A549 (cell line): ENCODE results near the gene EBLN2. TPM values are rescaled to one million over a fixed set of nuclear protein-coding genes. Genes with fewer than 3 reads are reported as not detected.

Source experiments
- ATAC-seq, 2 experiments: fragments of 200-7000 bp in 1 of 2; fragments of >200 bp in 1 of 2; cut with Nextera tagmentation in 1 of 2; cut with Tn5 transposase in 1 of 2; 3 replicates each; pipeline versions ENCODE4 v1.8.0 to v1.9.1; 2018 to 2020; ENCODE audit warnings: mild to moderate bottlenecking in 1 of 2, moderate library complexity in 1 of 2
- CTCF ChIA-PET: fragments of 300-600 bp; sonication (Branson Sonifier 250); formaldehyde crosslinking; extraction: SDS; loops from one replicate; lab custom pipeline; 2021; ENCODE audit warnings: antibody characterized with exemption, inconsistent platforms; lab: Yijun Ruan, JAX
- POLR2A ChIA-PET: fragments of 350-600 bp; formaldehyde crosslinking; extraction: SDS; loops from one replicate; lab custom pipeline; 2021; ENCODE audit warnings: antibody characterized with exemption, inconsistent platforms; lab: Yijun Ruan, JAX
- DNase-seq, 2 experiments: peaks; one replicate each; pipeline versions ENCODE4 v3.0.0 to v3.0.0-alpha.2; 2011 to 2016; ENCODE audit warnings: low read depth in 1 of 2, low spot score in 1 of 2
- FAIRE-seq: peaks from 2 replicates; lab custom pipeline; 2011; peaks lifted over from hg19 to GRCh38; lab: Jason Lieb, UNC
- H3K27ac ChIP-seq, 2 experiments: fragments of >200 bp; sonication (Bioruptor Twin); formaldehyde crosslinking; 3 replicates each; pipeline ENCODE4 v1.5.1; 2016 to 2017
- H3K4me1 ChIP-seq: fragments of >200 bp; sonication (Bioruptor Twin); formaldehyde crosslinking; 3 replicates; pipeline ENCODE4 v1.6.1; 2016
- H3K4me2 ChIP-seq: fragments of >200 bp; sonication (Bioruptor Twin); formaldehyde crosslinking; 3 replicates; pipeline ENCODE4 v1.6.1; 2016
- H3K4me3 ChIP-seq: fragments of >200 bp; sonication (Bioruptor Twin); formaldehyde crosslinking; 3 replicates; pipeline ENCODE4 v1.5.1; 2016
- H3K9me3 ChIP-seq: fragments of >200 bp; sonication (Bioruptor Twin); formaldehyde crosslinking; 3 replicates; pipeline ENCODE4 v1.6.1; 2016
- CEBPB ChIP-seq, 2 experiments: fragments of >200 bp in 1 of 2; sonication (Bioruptor Twin) in 1 of 2; formaldehyde crosslinking in 1 of 2; IDR thresholded peaks; 2 replicates each; pipeline ENCODE4 v1.6.1; 2012 to 2016
- CTCF ChIP-seq: fragments of >200 bp; sonication (Bioruptor Twin); formaldehyde crosslinking; IDR thresholded peaks from 3 replicates; pipeline ENCODE4 v1.5.1; 2016
- E2F6 ChIP-seq: IDR thresholded peaks from 2 replicates; pipeline ENCODE4 v1.6.1; 2012; ENCODE audit warnings: low read depth, borderline replicate concordance
- EHF ChIP-seq: fragments of 250-450 bp; sonication (Bioruptor Pico); IDR thresholded peaks from 2 replicates; pipeline ENCODE4 v1.5.0; 2020; ENCODE audit warnings: mild to moderate bottlenecking
- EP300 ChIP-seq, 2 experiments: fragments of >200 bp; sonication (Bioruptor Twin); formaldehyde crosslinking; IDR thresholded peaks; 2 replicates in 1 of 2; 3 replicates in 1 of 2; pipeline ENCODE4 v1.6.1; 2016 to 2017
- FOSB ChIP-seq: fragments of 250-450 bp; sonication (Bioruptor Pico); IDR thresholded peaks from 2 replicates; pipeline ENCODE4 v1.5.0; 2020; ENCODE audit warnings: mild to moderate bottlenecking, moderate library complexity
- FOSL2 ChIP-seq, 2 experiments: fragments of 450-650 bp in 1 of 2; fragments of >200 bp in 1 of 2; sonication (Bioruptor Twin) in 1 of 2; formaldehyde crosslinking; IDR thresholded peaks; 2 replicates each; pipeline versions ENCODE4 v1.5.0 to v1.6.1; 2016 to 2020; ENCODE audit warnings: mild to moderate bottlenecking in 1 of 2, moderate library complexity in 1 of 2
- HDAC2 ChIP-seq: fragments of 200-600 bp; sonication (generic); IDR thresholded peaks from 2 replicates; pipeline ENCODE4 v1.6.1; 2016
- MAFK ChIP-seq: fragments of 450-650 bp; IDR thresholded peaks from 2 replicates; pipeline ENCODE4 v1.6.1; 2014; ENCODE audit not compliant: partially characterized antibody
- MYC ChIP-seq: IDR thresholded peaks from 2 replicates; pipeline ENCODE4 v1.6.1; 2012; ENCODE audit warnings: mild to moderate bottlenecking, inconsistent platforms, low read length, improper control_type of control experiment, borderline replicate concordance
- NFE2L2 ChIP-seq: fragments of 150-350 bp; conservative IDR thresholded peaks from 2 replicates; pipeline ENCODE4 v1.6.1; 2014; ENCODE audit warnings: low read length
- PBX3 ChIP-seq: IDR thresholded peaks from 2 replicates; pipeline ENCODE4 v1.6.1; 2012
- RAD21 ChIP-seq, 2 experiments: fragments of >200 bp in 1 of 2; sonication (Bioruptor Twin) in 1 of 2; formaldehyde crosslinking in 1 of 2; IDR thresholded peaks in 1 of 2; conservative IDR thresholded peaks in 1 of 2; 2 replicates in 1 of 2; 3 replicates in 1 of 2; pipeline ENCODE4 v1.6.1; 2012 to 2018; ENCODE audit warnings: inconsistent platforms in 1 of 2
- RARB ChIP-seq: fragments of 250-450 bp; sonication (Bioruptor Pico); IDR thresholded peaks from 2 replicates; pipeline ENCODE4 v1.8.0; 2021; ENCODE audit warnings: mild to moderate bottlenecking, moderate library complexity
- RCOR1 ChIP-seq: fragments of 150-350 bp; IDR thresholded peaks from 2 replicates; pipeline ENCODE4 v1.6.1; 2014; ENCODE audit warnings: antibody characterized with exemption, low read length, low read depth
- RNF2 ChIP-seq: fragments of 200-600 bp; sonication (generic); IDR thresholded peaks from 2 replicates; pipeline ENCODE4 v1.6.1; 2016; ENCODE audit warnings: low read depth, mild to moderate bottlenecking, antibody characterized with exemption, moderate library complexity, borderline replicate concordance
- SMC3 ChIP-seq: fragments of >200 bp; sonication (Bioruptor Twin); formaldehyde crosslinking; IDR thresholded peaks from 3 replicates; pipeline ENCODE4 v1.6.1; 2018; ENCODE audit warnings: inconsistent platforms
- SREBF2 ChIP-seq: fragments of 450-650 bp; IDR thresholded peaks from 2 replicates; pipeline ENCODE4 v1.6.1; 2014; ENCODE audit warnings: mild to moderate bottlenecking, moderate library complexity
- TP53 ChIP-seq: fragments of 250-450 bp; sonication (Bioruptor Pico); IDR thresholded peaks from 2 replicates; pipeline ENCODE4 v1.5.0; 2021; ENCODE audit warnings: mild to moderate bottlenecking, moderate library complexity
- WGBS: methylation state at CpG from one replicate; pipeline ENCODE4 v1.1.6; 2017; ENCODE audit errors: missing lambda C conversion rate; 5-methylcytosine and 5-hydroxymethylcytosine counted together
- polyA plus RNA-seq, 4 experiments: library from polyadenylated mRNA; depleted of rRNA in 3 of 4; stranded (reverse); fragments of >200 nt; fragmentation: RNase III in 1 of 4; extraction: RNeasy Plus Mini Kit Qiagen cat#74134 plus additional on column Dnase treatment in 1 of 4; gene quantifications; 2 replicates in 3 of 4; 3 replicates in 1 of 4; pipeline ENCODE4 v1.2.3, GENCODE V29; 2011 to 2017
- TF ChIP-seq, protein P1 (sequence below): fragments of 250-450 bp; sonication (Bioruptor Pico); IDR thresholded peaks from 2 replicates; pipeline ENCODE4 v1.5.0; 2021; ENCODE audit warnings: mild to moderate bottlenecking, moderate library complexity, borderline replicate concordance
- TF ChIP-seq, protein P2 (sequence below): fragments of 450-650 bp; IDR thresholded peaks from 2 replicates; pipeline ENCODE4 v1.6.1; 2014; ENCODE audit warnings: antibody characterized with exemption
- TF ChIP-seq, protein P3 (sequence below): fragments of 200-600 bp; sonication (generic); IDR thresholded peaks from 2 replicates; pipeline ENCODE4 v1.6.1; 2016; ENCODE audit warnings: antibody characterized with exemption, mild to moderate bottlenecking, moderate library complexity

EBLN2 gene
- polyA plus RNA-seq, 2 of the 4 experiments (the other 2 are of a cell fraction) = 1.4 to 4.1 TPM

DNA sequence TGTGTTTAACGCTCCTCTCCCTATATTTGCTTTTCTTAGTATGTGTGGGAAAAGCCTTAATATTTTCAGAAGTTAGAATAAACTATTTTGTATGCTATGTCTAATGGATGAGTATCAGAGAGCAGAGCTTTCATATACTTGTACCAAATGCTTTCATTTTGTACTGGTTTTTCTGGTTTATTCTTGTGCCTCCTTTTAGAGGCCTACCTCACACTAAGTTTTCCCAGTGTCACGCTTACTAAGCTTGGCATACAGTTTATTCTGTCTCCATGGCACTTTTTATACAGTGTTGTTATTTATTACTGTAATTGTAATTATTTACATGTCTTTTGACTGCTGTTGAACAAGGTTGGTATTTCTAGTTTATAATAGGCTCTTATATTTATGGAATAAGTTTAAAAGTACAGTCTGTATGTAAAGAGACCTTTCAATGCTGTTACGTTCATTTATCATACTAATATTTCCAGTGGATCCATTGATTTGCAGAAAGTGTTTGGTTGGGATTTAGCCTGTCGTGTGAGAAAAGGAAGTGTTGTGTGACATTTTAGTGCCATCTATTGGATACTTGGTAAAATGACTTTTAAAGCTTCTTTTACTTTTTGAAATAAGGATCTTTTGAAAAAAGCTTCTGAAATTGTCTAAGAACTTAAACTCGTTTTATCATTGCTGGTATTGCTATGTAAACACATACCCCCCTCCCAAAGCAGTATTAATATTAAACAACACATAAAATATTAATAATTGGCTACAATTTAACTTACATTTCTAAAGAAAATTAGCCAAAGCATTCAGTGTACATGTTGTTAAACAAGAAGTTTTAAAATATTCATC is 5.2 kb upstream of the EBLN2 start:
- ChIA-PET POLR2A (interaction anchor here (2.9 kb wide), 1 partner anchor 59 kb away, joined by 14 read pairs; the partner anchor contains the start of gene PPP4R2), CTCF (interaction anchor here (0.5 to 4.0 kb wide), 45 partner anchors 10 to 1326 kb away, joined by 3 to 42 read pairs (median 5); partner anchors contain the start of genes GXYLT2 and SHQ1)
- Histone ChIP-seq H3K9me3 (no peaks in the 10 kb centered on the region), H3K4me1 (peaks cover 30% of the 10 kb centered on the region; the same call in 2 of the 3 replicates), H3K4me2 (peak overlapping the region; percentile 49), H3K4me3 (no peak overlapping the region), H3K27ac (peak overlapping the region in 1 of 2 experiments; percentile 51; a peak in 3 of 6 replicates)
- TF ChIP-seq, protein P1, sequence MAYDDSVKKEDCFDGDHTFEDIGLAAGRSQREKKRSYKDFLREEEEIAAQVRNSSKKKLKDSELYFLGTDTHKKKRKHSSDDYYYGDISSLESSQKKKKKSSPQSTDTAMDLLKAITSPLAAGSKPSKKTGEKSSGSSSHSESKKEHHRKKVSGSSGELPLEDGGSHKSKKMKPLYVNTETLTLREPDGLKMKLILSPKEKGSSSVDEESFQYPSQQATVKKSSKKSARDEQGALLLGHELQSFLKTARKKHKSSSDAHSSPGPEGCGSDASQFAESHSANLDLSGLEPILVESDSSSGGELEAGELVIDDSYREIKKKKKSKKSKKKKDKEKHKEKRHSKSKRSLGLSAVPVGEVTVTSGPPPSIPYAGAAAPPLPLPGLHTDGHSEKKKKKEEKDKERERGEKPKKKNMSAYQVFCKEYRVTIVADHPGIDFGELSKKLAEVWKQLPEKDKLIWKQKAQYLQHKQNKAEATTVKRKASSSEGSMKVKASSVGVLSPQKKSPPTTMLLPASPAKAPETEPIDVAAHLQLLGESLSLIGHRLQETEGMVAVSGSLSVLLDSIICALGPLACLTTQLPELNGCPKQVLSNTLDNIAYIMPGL = no peak
- TF ChIP-seq, protein P2, sequence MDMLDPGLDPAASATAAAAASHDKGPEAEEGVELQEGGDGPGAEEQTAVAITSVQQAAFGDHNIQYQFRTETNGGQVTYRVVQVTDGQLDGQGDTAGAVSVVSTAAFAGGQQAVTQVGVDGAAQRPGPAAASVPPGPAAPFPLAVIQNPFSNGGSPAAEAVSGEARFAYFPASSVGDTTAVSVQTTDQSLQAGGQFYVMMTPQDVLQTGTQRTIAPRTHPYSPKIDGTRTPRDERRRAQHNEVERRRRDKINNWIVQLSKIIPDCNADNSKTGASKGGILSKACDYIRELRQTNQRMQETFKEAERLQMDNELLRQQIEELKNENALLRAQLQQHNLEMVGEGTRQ = no peak
- TF ChIP-seq NFE2L2 (no peak), EHF (CRISPR knock-in tag) (no peak), CTCF (peak; percentile 70), RNF2 (no peak), CEBPB (IDR thresholded peaks at IDR 0.05) (no peak), FOSL2 (IDR thresholded peaks at IDR 0.05) (no peak), FOSL2 (CRISPR knock-in tag; IDR thresholded peaks at IDR 0.05) (no peak), RAD21 (conservative IDR thresholded peaks at IDR 0.05 in 1 of 2, IDR thresholded peaks at IDR 0.05 in 1 of 2) (peak; percentile 66 to 74), FOSB (CRISPR knock-in tag) (no peak), HDAC2 (no peak), SMC3 (peak; percentile 57), PBX3 (no peak), MYC (no peak), EP300 (IDR thresholded peaks at IDR 0.05) (no peak), RCOR1 (no peak), SREBF2 (no peak), E2F6 (no peak), TP53 (CRISPR knock-in tag) (no peak), MAFK (peak; percentile 37), RARB (no peak)
- TF ChIP-seq, protein P3, sequence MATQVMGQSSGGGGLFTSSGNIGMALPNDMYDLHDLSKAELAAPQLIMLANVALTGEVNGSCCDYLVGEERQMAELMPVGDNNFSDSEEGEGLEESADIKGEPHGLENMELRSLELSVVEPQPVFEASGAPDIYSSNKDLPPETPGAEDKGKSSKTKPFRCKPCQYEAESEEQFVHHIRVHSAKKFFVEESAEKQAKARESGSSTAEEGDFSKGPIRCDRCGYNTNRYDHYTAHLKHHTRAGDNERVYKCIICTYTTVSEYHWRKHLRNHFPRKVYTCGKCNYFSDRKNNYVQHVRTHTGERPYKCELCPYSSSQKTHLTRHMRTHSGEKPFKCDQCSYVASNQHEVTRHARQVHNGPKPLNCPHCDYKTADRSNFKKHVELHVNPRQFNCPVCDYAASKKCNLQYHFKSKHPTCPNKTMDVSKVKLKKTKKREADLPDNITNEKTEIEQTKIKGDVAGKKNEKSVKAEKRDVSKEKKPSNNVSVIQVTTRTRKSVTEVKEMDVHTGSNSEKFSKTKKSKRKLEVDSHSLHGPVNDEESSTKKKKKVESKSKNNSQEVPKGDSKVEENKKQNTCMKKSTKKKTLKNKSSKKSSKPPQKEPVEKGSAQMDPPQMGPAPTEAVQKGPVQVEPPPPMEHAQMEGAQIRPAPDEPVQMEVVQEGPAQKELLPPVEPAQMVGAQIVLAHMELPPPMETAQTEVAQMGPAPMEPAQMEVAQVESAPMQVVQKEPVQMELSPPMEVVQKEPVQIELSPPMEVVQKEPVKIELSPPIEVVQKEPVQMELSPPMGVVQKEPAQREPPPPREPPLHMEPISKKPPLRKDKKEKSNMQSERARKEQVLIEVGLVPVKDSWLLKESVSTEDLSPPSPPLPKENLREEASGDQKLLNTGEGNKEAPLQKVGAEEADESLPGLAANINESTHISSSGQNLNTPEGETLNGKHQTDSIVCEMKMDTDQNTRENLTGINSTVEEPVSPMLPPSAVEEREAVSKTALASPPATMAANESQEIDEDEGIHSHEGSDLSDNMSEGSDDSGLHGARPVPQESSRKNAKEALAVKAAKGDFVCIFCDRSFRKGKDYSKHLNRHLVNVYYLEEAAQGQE = no peak
- FAIRE-seq = peak; percentile 67
- WGBS = 10% methylated on average over 5 of the region's 5 CpGs
- peak; percentile 56 to 79; a peak in 4 of 6 replicates for ATAC-seq
- DNase-seq = peak; percentile 12 to 64
